ENCODE measurements around the gene OXT. TPM values are rescaled to one million over a fixed set of nuclear protein-coding genes. Genes with fewer than 3 reads are reported as not detected.

Gene OXT
- total and polyA plus RNA-seq, 2 of the 13 experiments (the other 11 are each of a cell fraction or from before 2014, with no cell fraction given), result not detected

DNA sequence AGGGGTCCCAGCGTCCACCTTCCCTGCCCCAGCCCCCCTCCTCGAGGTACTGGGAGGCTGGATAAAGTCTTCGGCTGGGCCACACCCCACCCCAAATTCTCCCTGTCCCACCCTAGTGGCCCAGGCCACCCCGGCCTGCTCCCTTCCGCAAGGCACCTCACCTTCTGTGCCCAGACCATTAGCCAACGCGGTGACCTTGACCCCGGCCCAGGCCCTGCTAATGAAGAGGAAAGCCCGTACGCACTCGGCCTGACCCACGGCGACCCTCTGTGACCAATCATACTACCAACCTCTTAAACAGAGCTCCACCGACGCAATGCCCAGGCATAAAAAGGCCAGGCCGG, 182 bp upstream of the OXT start (continued):
- TF ChIP-seq RXRA (CRISPR knock-in tag; IDR thresholded peaks at IDR 0.05) (0 out of 2 replicates have a peak, but pooled peaks have one; percentile 49), ZNF614 (CRISPR knock-in tag; IDR thresholded peaks at IDR 0.05; ENCODE audit: borderline replicate concordance) (peak; percentile 33; the same call in 1 of the 2 replicates), ZNF607 (CRISPR knock-in tag; IDR thresholded peaks at IDR 0.05; ENCODE audit: borderline replicate concordance) (no peak), SIN3A (IDR thresholded peaks at IDR 0.05; ENCODE audit: borderline replicate concordance, low read depth, low read length) (no peak), GATAD1 (CRISPR knock-in tag; IDR thresholded peaks at IDR 0.05) (no peak), YEATS2 (CRISPR knock-in tag; IDR thresholded peaks at IDR 0.05; ENCODE audit: borderline replicate concordance) (no peak), IRX3 (CRISPR knock-in tag; IDR thresholded peaks at IDR 0.05; ENCODE audit: borderline replicate concordance, low read depth) (no peak), NR2F2 (IDR thresholded peaks at IDR 0.05; ENCODE audit: borderline replicate concordance, low read depth) (peak; percentile 48; the same call in 1 of the 2 replicates), GATAD2A (CRISPR knock-in tag; IDR thresholded peaks at IDR 0.05) (0 out of 2 replicates have a peak, but pooled peaks have one; percentile 23), PHF5A (CRISPR knock-in tag; IDR thresholded peaks at IDR 0.05; ENCODE audit: low read depth, unreplicated experiment) (no peak), SMAD3 (CRISPR knock-in tag; IDR thresholded peaks at IDR 0.05) (no peak), NFKBIZ (CRISPR knock-in tag; IDR thresholded peaks at IDR 0.05) (no peak), ZNF788 (CRISPR knock-in tag; IDR thresholded peaks at IDR 0.05; ENCODE audit: borderline replicate concordance) (0 out of 2 replicates have a peak, but pooled peaks have one; percentile 42), ZNF510 (CRISPR knock-in tag; IDR thresholded peaks at IDR 0.05; ENCODE audit: low read depth) (no peak), ZMYM3 (CRISPR knock-in tag; IDR thresholded peaks at IDR 0.05) (0 out of 2 replicates have a peak, but pooled peaks have one; percentile 24), ESRRA (CRISPR knock-in tag; IDR thresholded peaks at IDR 0.05; ENCODE audit: low read depth) (0 out of 2 replicates have a peak, but pooled peaks have one; percentile 55), NR2F1 (CRISPR knock-in tag; IDR thresholded peaks at IDR 0.05) (peak; percentile 55 to 66; a peak in 3 of 4 replicates), ZNF264 (CRISPR knock-in tag; IDR thresholded peaks at IDR 0.05) (no peak), U2AF2 (IDR thresholded peaks at IDR 0.05; ENCODE audit: low read depth, low read length) (no peak), SMYD3 (CRISPR knock-in tag; IDR thresholded peaks at IDR 0.05) (no peak)
- TF ChIP-seq, protein P1, sequence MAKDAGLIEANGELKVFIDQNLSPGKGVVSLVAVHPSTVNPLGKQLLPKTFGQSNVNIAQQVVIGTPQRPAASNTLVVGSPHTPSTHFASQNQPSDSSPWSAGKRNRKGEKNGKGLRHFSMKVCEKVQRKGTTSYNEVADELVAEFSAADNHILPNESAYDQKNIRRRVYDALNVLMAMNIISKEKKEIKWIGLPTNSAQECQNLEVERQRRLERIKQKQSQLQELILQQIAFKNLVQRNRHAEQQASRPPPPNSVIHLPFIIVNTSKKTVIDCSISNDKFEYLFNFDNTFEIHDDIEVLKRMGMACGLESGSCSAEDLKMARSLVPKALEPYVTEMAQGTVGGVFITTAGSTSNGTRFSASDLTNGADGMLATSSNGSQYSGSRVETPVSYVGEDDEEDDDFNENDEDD (CRISPR knock-in tag; IDR thresholded peaks at IDR 0.05; ENCODE audit: borderline replicate concordance), result no peak
